Measurements from ENCODE around the gene EDC4.

- no peak for TF ChIP-seq CTCF (IDR thresholded peaks at IDR 0.05; ENCODE audit: poor library complexity)
- no peak for TF ChIP-seq EZH2 (IDR thresholded peaks at IDR 0.05; ENCODE audit: borderline replicate concordance)
Observed at GRCh38 chr16:67882374-67883145, 9.7 kb downstream of the EDC4 start.

Measured in hepatocyte (in vitro differentiated cells).